ENCODE data around the gene SRRM4.

Gene SRRM4

DNA sequence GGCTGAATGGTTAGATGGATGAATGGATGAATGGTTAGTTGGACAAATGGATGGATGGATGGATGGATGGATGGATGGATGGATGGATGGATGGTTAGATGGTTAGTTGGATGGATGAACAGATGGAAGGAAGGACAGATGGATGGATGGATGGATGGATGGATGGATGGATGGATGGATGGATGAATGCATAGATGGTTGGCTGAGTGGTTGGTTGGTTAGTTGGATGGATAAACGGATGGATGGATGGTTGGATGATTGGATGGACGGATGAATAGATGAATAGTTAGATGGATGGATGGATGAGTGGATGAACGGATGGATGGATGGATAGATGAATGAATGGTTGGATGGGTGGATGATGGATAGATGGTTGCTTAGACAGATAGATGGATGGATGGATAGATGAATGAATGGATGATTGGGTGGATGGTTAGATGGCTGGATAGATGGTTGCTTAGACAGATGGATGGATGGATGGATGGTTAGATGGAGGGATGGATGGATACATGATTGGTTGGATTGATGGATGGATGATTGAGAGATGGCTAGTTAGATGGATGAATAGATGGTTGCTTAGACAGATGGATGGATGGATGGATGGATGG, 148.6 kb downstream of the SRRM4 start:
- FAIRE-seq = no peak

DNA sequence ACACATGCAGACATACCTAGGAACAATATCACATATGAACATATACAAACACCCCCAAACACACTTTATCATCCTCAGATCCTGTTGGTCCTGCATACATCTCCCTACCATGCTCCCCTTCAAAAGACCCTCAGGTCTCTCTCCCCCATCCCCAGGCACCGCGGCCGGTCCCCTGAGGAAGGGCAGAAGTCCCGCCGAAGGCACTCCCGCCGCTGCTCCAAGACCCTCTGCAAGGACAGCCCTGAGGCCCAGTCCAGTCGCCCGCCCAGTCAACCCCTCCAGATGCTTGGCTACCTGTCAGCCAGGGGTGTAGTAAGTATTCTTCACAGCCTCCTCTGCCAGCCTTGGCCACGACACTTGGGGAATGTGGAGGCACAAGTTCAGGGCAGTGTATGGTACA, 149.2 kb downstream of the SRRM4 start:
- no peak for FAIRE-seq

DNA sequence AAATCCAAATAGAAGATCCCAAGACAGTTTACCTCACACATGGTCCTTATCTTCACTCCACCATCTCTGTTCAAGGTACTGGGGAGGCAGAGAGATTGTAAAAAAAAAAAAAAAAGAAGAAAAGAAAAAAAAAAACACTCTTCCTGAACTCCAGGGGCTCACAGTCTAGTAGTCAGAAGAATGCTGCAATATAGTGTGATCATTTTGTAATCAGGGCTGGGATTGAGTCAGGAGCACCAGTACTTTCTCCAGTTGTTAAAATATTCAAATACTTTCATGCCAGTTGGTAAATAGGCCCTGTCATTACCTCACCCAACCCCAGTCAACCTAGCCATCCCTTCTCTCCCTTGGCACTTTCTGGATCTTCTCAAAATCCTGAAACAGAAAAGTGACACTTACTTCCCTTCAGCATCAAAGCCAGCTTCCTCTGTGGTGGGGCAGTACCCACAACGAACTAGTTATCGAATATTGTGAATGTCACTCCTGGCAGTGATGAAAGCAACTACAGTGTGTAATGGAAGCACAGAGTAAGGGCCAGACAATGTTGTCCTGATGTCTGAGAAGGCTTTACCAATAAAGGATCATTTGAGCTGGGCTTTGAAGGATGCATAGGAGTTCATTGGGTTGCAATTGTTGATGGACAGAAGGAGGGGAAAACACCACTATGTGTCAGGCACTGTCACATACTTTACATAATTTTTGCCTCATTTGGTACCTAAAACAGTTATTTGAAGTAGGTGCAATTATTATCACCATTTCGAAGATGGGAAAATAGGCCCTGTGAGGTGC, 153.1 kb downstream of the SRRM4 start:
- FAIRE-seq = no peak

DNA sequence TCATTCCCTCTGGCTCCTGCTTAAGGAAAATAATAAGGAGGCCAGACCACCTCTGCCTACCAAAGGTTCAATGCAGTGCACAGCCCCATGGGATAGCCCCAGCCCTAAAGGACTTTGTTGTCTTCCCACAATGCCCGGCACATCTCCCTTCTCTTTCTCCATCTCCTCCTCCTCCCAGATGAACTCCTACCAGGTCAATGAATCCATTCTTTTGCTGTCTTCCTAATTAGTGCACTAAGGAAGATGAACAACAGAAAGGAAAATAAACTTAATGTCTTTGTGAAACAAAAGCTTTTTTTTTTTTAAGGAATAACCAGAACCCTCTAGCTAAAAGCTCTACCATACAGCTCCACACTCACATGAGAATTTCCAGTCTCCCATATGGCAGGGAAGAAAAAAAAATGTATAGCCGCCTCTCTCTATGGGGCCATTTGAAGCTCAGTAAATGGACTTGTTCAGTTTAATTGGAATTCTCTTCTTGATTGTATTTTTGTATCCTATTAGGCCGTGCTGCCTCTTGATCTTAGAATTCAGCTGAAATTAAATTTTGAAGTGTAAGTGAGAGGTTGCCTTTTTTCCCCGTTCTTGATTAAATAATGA, 155.6 kb downstream of the SRRM4 start:
- no peak for FAIRE-seq

DNA sequence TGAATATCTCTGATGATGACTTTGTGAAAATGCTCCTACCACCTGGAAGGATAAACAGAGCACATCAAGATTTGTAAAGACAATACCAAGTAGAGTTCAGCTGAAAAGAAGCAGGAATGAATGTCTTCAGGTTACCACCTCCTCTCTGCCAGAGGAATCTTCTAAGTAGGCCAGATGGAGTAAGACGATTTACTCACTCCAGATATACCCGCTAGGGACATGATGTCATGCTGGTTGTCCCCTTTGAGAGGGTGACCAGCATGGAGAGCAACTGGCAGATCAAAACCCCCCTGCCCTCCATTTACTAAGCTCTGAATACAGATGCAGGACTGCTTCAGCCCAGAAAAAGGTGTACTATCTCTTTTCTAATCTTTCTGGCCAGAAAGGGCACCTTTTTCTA, 158.1 kb downstream of the SRRM4 start:
- no peak for FAIRE-seq

DNA sequence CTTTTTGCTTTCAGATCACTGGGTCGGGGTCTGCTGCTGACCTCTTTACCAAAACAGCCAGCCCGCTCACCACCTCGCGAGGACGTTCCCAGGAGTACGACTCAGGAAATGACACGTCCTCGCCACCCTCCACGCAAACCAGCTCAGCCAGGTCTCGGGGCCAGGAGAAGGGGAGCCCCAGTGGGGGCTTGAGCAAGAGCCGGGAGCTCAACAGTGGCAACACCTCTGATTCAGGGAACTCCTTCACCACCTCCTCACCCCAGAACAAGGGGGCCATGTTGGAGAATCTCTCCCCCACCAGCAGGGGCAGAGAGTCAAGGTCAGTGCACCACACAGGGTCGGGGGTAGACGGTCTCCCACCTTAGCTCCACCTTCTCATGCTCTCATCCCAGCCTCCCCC, 164.0 kb downstream of the SRRM4 start:
- no peak for FAIRE-seq

DNA sequence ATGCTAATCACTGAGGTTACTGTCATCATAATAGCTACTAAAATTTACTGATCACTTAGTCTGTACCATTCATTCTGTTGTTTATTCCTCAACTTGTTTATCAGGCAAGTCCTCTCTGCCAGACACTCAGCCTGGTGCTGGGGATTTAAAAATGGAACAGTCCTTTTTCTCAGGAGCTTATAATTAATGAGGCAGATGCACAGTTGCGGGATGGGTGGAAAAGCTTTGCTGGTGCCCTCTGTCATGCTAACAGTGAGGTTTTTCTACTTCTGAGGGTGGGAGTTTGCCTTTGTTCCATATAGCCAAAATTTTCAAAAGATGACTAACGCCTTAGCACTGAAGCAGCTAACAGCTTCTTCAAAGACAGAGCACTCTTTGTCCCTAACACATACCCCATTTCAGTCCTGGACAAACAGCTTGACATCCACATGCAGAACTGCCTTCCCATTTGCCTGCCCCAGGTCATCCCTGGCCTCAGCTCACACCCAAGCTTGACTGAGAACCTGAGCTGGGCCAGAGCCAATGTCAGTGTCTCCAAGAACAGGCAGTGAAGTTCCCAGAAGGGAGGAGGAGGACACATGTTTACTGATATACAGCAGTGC, 166.6 kb downstream of the SRRM4 start:
- FAIRE-seq = no peak

DNA sequence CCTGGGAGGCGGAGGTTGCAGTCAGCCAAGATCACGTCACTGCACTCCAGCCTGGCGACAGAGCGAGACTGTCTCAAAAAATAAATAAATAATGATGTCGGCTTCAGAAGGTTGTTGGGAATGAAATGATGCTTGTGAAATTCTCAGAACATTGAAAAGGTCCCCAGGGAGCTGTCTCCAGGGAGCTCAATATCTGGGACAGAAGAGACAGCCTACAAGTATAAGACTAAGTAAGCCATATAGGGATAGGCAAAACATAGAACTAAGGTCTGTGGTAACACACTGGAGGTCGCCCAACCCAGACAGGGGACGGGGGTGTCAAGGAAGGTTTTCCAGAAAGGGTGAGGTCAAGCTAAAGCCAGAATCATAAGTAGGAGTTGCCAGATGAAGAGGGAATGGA, 167.9 kb downstream of the SRRM4 start:
- no peak for FAIRE-seq

DNA sequence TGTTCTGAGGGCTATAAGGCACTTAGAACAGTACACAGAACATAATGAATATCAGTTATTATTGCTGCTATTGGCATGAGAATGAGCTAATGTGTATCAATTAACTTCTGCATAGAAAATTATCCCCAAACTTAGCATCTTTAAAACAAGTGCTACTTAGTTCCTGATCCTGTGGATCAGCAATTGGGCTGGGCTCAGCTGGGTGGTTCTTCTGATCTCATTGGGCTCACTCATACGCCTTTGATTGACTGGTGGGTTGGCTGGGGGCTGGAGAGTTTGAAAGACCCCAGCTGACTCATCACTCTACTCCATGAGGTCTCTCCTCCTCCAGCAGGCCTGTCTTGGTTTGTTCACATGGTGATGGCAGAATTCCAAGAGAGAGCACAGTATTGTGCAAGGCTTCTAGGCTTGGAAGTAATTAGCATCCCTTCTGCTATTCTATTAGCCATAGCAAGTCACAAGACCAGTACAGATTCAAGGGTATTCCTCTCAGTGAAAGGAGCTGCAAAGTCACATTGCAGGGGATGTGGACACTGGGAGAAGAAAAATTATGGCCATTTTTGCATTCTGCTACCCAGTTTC, 170.2 kb downstream of the SRRM4 start:
- FAIRE-seq = no peak

DNA sequence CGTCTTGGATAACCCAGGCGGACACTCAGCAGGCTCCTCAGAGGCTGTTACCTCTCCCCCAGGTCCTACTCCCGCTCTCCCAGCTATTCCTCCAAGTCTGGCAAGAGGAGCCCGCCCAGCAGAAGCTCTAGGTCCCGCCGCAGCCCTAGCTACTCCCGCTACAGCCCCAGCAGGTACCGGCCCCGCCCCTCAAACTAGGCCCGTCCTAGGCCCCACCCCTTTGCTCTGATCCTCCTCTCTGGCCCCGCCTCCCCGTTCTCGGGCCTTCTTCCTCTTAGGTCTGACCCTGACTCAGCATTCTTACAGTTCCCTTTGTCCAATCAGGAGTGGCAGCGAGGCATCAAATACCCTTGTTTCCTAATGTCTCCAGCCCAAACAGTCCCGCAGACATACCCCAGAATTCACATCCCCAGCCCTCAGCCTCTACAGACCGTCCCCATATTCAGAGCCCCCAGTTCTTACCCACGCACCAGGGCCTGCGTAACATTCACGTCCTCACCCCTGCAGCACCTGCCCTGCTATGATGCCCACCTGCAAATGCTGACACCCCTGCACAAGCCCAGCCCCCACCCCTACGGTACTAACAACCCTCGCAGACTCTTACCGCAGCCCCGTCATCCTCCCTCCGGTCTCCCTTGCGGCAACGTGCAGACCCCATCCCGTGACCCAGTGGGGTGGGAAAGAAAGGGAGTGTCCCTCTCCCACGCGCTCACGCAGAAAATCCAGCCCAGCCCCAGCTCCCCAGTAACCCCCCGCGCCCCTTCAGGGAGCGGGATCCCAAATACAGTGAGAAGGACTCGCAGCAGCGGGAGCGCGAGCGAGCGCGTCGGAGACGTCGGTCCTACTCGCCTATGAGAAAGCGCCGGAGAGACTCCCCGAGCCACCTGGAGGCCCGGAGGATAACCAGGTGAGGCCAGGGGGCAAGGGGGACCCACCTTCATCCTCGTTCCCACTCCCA, 172.4 kb downstream of the SRRM4 start:
- no peak for FAIRE-seq

DNA sequence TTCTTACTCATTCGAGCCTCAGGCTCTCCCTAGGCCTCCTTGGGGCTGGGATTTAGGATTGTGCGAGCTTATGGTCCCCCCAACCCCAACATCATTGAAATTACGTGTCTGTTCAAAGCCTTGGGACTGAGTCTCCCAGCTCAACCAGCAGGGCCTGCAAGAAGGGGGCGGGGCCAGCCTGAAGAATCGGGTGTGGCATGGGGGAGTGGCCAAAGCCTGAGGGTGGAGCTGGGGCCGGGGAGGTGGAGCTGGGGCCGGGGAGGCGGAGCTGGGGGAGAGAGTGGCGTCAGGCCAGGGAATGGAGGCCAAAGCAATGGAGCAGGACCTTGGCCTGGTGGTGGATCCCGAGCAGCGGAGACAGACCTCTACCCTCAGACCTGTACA, 173.1 kb downstream of the SRRM4 start:
- FAIRE-seq = no peak

DNA sequence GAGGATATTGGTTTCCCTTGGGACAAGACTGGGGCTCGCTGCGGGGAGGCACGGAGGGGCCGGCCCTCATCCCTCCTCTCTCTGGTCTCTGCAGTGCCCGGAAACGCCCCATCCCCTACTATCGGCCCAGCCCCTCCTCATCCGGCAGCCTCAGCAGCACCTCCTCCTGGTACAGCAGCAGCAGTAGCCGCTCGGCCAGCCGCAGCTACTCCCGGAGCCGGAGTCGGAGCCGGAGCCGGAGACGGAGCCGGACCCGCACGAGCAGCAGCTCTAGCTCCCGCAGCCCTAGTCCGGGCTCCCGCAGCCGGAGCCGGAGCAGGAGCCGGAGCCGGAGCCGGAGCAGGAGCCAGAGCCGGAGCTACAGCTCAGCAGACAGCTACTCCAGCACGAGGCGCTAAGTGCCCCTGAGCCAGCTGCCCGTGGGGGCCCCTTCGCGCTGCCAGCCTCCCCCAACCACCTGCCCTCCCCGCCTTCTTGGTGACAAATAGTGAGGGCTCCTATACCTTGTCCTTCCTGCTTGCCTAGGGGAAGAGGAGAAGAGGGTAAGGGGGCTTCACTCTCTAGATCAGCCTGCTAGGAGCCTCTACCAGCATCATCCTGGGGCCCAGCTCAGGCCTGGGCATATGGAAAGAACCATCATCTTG, 175.2 kb downstream of the SRRM4 start:
- no peak for FAIRE-seq

DNA sequence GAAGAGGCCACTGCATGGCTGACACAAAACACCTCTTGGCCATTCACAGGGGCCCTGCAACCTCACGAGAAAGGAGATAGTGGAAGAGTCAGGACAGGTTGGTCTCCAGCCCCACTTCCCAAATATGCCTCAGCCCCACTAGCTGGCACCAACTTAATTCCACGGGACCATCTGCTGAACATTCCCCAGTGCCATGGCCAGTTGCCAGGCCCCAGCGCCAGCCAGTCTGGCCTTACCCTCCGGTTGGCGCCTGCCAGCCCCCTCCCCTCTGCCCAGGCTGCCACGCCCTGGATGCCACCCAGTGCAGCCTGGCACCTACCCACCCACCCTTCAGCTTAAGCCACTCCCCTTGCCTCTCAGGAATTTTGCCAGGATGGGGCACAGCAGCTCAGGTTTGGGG, 176.2 kb downstream of the SRRM4 start:
- FAIRE-seq = no peak

DNA sequence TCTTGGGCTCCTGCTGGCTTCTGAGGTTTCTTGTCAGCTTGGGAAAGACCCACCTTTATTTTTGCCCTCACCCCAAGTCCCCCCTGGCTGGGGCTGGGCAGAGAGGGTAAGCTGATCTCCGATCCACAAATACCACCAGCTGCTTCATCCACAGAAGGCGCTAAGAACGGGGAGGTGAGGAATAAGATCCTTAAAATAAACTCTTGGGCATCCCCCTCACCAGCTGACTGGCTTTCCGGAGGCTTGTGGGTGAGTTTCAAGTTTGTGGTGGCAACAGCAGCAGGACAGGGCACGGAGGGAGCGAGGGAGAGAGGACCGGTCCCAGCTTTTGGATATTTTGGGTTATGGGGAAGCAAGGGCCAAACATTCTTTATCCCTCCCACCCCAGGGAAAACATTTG, 176.6 kb downstream of the SRRM4 start:
- no peak for FAIRE-seq

DNA sequence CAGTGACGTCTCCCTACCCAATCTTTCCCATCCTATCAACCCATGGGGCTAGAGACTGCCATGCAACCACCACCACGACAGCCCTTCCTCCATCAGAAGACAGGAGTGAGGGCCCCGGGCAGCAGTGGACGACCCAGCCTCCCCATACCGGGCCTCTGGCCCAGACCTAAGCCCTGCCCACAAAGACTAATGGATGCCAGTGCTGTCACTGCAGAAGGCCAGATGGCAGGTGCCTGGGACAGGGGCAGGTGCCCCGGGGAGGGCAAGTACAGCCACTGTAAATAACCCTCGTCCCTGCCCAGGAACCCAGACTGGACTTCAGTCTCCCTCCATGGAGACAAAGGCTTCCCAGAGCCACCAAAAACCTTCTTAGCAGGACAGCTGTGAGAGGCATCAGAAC, 177.1 kb downstream of the SRRM4 start:
- FAIRE-seq = no peak

DNA sequence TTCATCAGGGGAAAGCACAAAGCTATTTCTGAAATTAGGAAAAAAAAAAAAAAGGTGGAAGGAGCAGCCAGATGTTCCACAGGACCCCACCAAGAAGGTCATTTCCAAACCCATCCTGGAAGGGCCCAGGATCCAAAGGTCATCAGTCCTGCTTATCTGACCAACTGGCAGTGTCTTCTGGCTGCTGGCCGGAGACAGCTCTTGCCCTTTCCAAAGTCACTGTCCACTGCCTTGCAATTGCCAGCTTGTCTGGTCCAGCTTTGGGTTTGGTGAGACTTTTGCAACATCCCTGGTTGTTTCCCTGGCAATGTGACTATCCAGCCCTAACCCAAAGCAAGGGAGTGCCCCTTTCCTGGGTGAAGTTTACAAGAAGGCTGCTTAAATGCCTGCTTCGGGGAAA, 178.5 kb downstream of the SRRM4 start:
- no peak for FAIRE-seq

DNA sequence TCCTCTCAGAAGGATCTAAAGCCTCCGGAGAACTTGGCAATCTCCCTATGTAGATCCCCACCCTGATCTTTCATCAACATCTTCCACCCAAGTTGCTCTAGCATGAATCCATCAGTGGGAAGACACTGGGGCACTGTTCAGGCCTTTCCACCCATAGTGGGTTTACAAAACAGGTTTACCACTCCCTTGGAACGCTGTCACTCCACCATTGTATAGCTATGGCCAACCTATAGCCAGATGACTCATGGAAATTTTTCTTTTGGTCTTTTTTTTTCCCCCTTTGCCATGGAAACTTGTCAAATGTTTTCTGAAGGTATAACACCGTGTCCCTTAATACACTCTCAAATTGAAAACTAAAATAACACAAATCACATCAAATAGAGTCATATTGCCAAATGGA, 186.6 kb downstream of the SRRM4 start:
- no peak for FAIRE-seq

DNA sequence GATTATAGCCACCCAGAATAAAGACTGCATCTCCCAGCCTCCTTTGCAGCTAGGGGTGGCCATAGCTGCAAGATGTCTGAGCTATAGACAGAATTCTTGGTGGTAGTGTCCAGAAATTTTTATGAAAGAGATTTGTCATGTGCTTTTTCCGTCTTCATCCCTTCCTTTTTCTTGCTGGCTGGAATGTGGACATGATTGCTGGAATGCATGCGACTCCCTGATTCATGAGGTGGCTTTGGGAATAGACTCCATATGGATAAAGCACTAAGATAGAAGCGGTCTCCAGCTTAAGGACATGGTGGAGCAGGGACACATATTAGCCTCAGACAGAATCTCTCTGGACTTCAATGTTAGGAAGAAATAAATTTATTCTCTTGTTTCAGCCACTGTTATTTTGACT, 187.4 kb downstream of the SRRM4 start:
- FAIRE-seq = no peak

DNA sequence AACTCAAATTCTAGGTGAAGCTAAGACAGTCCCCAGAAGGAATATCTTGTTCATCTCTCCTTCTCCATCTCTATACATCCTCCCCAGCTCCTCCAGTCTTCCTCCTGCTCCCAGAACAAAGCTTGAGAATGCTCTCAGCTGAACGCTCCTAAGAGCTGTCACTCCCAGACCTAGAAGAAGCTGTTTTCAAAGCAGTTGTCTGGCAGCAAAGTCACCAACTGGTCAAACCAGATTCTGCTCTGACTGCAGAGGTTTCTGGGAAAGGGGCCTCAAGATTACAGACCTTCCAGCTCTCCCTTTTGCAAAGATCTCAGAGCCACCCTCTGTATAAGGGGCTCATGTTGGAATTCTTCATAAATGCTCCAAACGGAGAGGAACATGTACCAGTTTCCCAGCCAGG, 187.8 kb downstream of the SRRM4 start:
- FAIRE-seq = no peak

DNA sequence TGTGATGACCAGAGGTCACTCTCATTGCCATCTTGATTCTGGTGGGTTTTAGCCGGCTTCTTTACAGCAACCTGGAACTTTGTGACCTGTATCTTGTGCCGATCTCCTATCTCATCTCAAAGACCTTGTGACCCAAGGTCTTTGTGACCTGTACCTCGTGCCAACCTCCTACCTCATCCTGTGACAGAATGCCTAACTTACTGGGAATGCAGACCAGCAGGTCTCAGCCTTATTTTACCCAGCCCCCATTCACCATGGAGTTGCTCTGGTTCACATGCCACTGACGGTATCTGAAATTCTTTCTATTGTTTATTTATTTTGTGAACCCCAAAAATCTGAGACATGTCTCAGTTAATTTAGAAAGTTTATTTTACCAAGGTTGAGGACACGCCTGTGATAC, 189.9 kb downstream of the SRRM4 start:
- FAIRE-seq = no peak

DNA sequence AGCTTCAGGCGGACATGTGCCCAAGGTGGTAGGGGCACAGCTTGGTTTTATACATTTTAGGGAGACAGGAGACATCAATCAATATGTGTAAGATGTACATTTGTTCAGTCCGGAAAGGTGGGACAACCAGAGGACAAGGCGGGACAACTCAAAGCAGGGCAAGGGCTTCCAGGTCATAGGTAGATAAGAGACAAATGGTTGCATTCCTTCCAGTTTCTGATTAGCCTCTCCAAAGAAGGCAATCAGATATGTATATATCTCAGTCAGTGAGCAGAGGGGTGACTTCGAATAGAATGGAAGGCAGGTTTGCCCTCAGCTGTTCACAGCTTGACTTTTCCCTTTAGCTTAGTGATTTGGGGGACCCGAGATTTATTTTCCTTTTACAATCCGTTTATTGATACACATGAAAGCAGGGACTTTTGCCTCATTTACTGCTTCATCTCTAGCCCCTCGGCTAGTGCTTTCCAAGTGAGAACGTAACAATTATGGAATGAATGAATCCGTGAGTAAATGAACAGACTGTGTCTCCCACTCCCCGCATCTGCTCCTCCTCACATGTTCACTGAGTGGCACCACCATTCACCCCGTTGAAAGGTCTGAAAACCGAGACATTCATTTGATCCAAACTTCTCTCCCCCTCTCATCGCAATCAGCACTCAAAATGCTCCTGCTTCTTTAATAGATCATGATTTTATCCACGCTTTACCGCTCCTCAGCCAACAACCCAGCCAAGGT, 190.5 kb downstream of the SRRM4 start:
- FAIRE-seq = no peak

Measured in TTC549 (cell line).